ENCODE measurements around the gene JPH3. TPM values are rescaled to one million over a fixed set of nuclear protein-coding genes. Genes with fewer than 3 reads are reported as not detected.
A peak's percentile ranks its signal among the peaks of the same experiment; 100 is the strongest.

JPH3 gene
- total RNA-seq, 1 experiment from 2014 or later = 32.7 TPM

GRCh38 chr16:87641721-87642120 is 39.4 kb downstream of the JPH3 start:
- H3K9ac ChIP-seq (ENCODE audit: extremely low read depth, insufficient read length, low read length) = no peak overlapping the region
- H3K4ac ChIP-seq (ENCODE audit: low read depth, low read length) = no peak overlapping the region
- H3K79me2 ChIP-seq (ENCODE audit: insufficient read depth, low read length) = no peaks in the 10 kb centered on the region; the same call in 1 of the 2 replicates
- H3K23ac ChIP-seq (ENCODE audit: insufficient read length, low read depth, low read length) = no peak overlapping the region
- Mint-ChIP-seq H3K27me3 (ENCODE audit: low read depth) (no peaks in the 10 kb centered on the region), H3K4me1 (no peaks in the 10 kb centered on the region), H3K27ac (no peak overlapping the region), H3K36me3 (ENCODE audit: insufficient read depth in 1 of 3, low read depth in 3 of 3) (peaks cover 12 to 18% (median 12%) of the 10 kb centered on the region in 3 experiments; a peak in 6 of 7 replicates), H3K4me3 (no peak overlapping the region), H3K9me3 (peaks cover 0 to 3% of the 10 kb centered on the region in 2 experiments; a peak in 2 of 5 replicates)
- H2BK5ac ChIP-seq (ENCODE audit: insufficient read length, low read length) = no peak overlapping the region
- H2BK15ac ChIP-seq (ENCODE audit: low read depth, low read length) = no peak overlapping the region
- H3K4me1 ChIP-seq (ENCODE audit: insufficient read depth, low read length) = no peaks in the 10 kb centered on the region
- no peaks in the 10 kb centered on the region for H3K9me3 ChIP-seq (ENCODE audit: control insufficient read depth, low read depth, low read length)
- no peak overlapping the region for H3T11ph ChIP-seq (ENCODE audit: low read length)
- no peaks in the 10 kb centered on the region for H3K23me2 ChIP-seq (ENCODE audit: insufficient read length, low read depth, low read length, poor library complexity, severe bottlenecking)
- H3K56ac ChIP-seq (ENCODE audit: insufficient read length, low read depth, low read length) = no peak overlapping the region
- no peak overlapping the region for H3K18ac ChIP-seq (ENCODE audit: insufficient read length, low read depth, low read length)
- no peak overlapping the region for H4K91ac ChIP-seq (ENCODE audit: insufficient read length, low read depth, low read length)
- DNase-seq = no peak
- peaks cover 2% of the 10 kb centered on the region for H3K79me1 ChIP-seq (ENCODE audit: insufficient read depth, low read depth, low read length, poor library complexity, severe bottlenecking)
- no peak for TF ChIP-seq CTCF (conservative IDR thresholded peaks at IDR 0.05)
- no peak overlapping the region for H2BK120ac ChIP-seq (ENCODE audit: low read depth, low read length, poor library complexity, severe bottlenecking)
- H4K8ac ChIP-seq (replicated peaks; ENCODE audit: insufficient read length, low read depth, low read length) = no peak overlapping the region
- H2AFZ ChIP-seq (ENCODE audit: low read length) = no peak overlapping the region
- no peak overlapping the region for H4K5ac ChIP-seq (ENCODE audit: insufficient read length, low read depth, low read length)
- no peak overlapping the region for H3K27ac ChIP-seq (ENCODE audit: insufficient read length, low read depth, low read length)
- H3K14ac ChIP-seq (ENCODE audit: insufficient read depth, low read length) = 0 out of 2 replicates have a peak overlapping the region, but pooled peaks have one; percentile 8
- H2AK5ac ChIP-seq (ENCODE audit: insufficient read length, low read length) = no peak overlapping the region
- H3K27me3 ChIP-seq (ENCODE audit: insufficient read depth, low read length) = no peaks in the 10 kb centered on the region
- no peak overlapping the region for H2BK20ac ChIP-seq (ENCODE audit: low read depth, low read length, poor library complexity, severe bottlenecking)
- H4K20me1 ChIP-seq (ENCODE audit: control insufficient read depth, insufficient read depth, insufficient read length) = no peaks in the 10 kb centered on the region
- no peak overlapping the region for H2BK12ac ChIP-seq (ENCODE audit: insufficient read length, low read depth, low read length)
- WGBS (ENCODE audit: extremely low coverage, insufficient read length, low lambda C conversion rate) = no CpG with 5 or more reads among the region's 11 CpGs
- H3K4me2 ChIP-seq (ENCODE audit: insufficient read depth, insufficient read length, low read length) = no peak overlapping the region

Data from H9 (cell line).